Lower leg skin (tissue), 4 donors: ENCODE measurements around the gene USP20. TPM values are rescaled to one million over a fixed set of nuclear protein-coding genes. Genes with fewer than 3 reads are reported as not detected.

Experiments used
- DNase-seq, 2 donors: peaks; one replicate each; pipeline ENCODE4 v3.0.0-alpha.2; 2019; ENCODE audit warnings: low spot score in 2 of 2
- H3K4me3 ChIP-seq: fragments of 200-600 bp; sonication (generic); 2 replicates; pipeline ENCODE4 v1.5.1; 2017; ENCODE audit warnings: mild to moderate bottlenecking, low read depth; ENCODE audit not compliant: poor library complexity, severe bottlenecking
- POLR2A ChIP-seq, 2 donors: fragments of 450-650 bp; IDR thresholded peaks; one replicate each; pipeline ENCODE4 v1.6.1; 2016 to 2017; ENCODE audit warnings: antibody characterized with exemption in 2 of 2, mild to moderate bottlenecking in 1 of 2, moderate library complexity in 1 of 2
- WGBS, 2 donors: methylation state at CpG; one replicate each; pipeline ENCODE4 v1.1.5; 2018; 5-methylcytosine and 5-hydroxymethylcytosine counted together
- intact Hi-C: fragments of 100-400 bp; cut with DNase I; formaldehyde crosslinking; loops from one replicate; pipeline ENCODE4 v1.15.0; 2023; ENCODE audit warnings: low total_unique reads
- total RNA-seq, 4 donors: library from RNA; depleted of rRNA; stranded (reverse); fragments of >200 nt; gene quantifications; one replicate each; pipeline ENCODE4 v1.1.0, GENCODE V29; 2016
- TF ChIP-seq, protein P1 (sequence below), 3 donors: fragments of 450-650 bp; IDR thresholded peaks; one replicate each; pipeline ENCODE4 v1.5.1; 2016; ENCODE audit warnings: antibody characterized with exemption in 3 of 3, mild to moderate bottlenecking in 3 of 3, moderate library complexity in 2 of 3

Gene USP20
- total RNA-seq, 4 donors from 2014 or later = 20.7 to 39.7 (median 36.1) TPM

DNA sequence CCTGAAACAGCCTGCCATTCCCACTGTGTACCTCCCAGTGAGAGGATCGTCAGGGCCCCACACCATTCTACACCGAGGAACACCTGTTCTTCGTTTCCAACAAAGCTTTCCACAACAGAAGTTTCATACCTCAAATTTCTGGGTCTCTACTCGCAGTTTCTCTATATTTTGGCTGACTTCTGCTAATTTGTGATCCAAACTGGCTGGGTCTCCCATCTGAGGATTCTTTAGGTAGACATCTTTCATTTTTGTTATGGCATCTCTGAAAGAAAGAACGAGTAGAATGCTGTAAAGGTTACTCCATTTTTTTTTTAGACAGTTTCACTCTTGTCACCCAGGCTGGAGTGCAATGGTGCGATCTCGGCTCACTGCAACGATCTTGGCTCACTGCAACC, 67.5 kb downstream of the USP20 start:
- no peak for TF ChIP-seq POLR2A (IDR thresholded peaks at IDR 0.05)
- TF ChIP-seq, protein P1, sequence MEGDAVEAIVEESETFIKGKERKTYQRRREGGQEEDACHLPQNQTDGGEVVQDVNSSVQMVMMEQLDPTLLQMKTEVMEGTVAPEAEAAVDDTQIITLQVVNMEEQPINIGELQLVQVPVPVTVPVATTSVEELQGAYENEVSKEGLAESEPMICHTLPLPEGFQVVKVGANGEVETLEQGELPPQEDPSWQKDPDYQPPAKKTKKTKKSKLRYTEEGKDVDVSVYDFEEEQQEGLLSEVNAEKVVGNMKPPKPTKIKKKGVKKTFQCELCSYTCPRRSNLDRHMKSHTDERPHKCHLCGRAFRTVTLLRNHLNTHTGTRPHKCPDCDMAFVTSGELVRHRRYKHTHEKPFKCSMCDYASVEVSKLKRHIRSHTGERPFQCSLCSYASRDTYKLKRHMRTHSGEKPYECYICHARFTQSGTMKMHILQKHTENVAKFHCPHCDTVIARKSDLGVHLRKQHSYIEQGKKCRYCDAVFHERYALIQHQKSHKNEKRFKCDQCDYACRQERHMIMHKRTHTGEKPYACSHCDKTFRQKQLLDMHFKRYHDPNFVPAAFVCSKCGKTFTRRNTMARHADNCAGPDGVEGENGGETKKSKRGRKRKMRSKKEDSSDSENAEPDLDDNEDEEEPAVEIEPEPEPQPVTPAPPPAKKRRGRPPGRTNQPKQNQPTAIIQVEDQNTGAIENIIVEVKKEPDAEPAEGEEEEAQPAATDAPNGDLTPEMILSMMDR (IDR thresholded peaks at IDR 0.05) = no peak
- 91% methylated on average over 8 of the region's 8 CpGs for WGBS, 2 donors
- no peak overlapping the region for H3K4me3 ChIP-seq
- no peak for DNase-seq
- intact Hi-C loops = no loop called here

DNA sequence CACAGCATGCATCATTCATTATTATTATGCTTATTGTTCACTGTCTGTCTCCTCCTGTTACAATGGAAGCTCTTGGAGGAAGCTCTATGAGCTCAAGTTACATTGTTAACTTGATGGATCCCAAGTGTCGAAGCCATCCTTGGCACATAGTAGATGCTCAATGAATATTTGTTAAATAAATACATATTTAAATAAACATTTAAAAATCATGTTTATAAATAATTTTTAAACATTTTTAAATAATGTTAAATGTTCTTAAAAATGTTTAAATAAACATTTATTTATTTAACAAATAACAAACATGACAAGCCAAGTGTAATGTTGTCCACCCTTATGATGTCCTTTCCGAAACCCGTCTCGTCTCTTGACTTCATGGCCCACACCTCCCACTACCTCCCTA, 69.5 kb downstream of the USP20 start:
- intact Hi-C loops = no loop called here
- WGBS, 2 donors = 98 to 99% methylated on average over 4 of the region's 4 CpGs
- TF ChIP-seq POLR2A (IDR thresholded peaks at IDR 0.05) = no peak
- TF ChIP-seq, protein P1 (IDR thresholded peaks at IDR 0.05) = no peak
- no peak overlapping the region for H3K4me3 ChIP-seq
- no peak for DNase-seq

DNA sequence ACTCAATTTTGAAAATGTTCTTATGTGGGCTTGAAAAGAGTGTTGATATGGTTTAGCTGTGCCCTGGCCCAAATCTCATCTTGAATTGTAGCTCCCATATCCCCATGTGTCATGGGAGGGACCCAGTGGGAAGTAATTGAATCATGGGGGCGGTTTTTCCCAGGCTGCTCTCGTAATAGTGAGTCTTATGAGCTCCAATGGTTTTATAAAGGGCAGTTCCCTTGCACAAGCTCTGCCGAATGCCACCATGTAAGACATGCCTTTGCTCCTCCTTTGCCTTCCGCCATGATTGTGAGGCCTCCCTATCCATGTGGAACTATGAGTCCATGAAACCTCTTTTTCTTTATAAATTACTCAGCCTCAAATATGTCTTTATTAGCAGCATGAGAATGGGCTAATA, 71.0 kb downstream of the USP20 start:
- no peak for DNase-seq

DNA sequence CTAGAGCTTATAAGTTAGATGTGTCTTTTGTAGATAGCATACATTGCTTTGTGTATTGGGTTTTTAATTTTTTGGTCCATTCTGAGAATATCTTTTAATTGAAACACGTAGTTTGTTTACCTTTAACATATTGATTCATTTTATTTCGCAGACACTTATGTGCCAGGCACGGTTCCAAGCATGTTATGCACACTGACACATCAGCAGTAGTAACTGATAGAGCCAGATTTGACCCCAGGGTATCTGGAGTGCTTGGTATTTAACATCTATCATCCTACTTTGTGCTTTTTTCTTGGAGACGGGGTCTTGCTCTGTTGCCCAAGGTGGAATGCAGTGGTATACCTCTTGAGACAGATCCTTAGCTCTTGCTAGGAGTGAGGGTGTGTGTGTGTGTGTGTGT, 71.9 kb downstream of the USP20 start:
- DNase-seq = no peak
- H3K4me3 ChIP-seq = no peak overlapping the region
- intact Hi-C loops = no loop called here
- 87 to 89% methylated on average over 4 of the region's 4 CpGs for WGBS, 2 donors
- TF ChIP-seq POLR2A (IDR thresholded peaks at IDR 0.05) = no peak
- TF ChIP-seq, protein P1 (IDR thresholded peaks at IDR 0.05) = no peak

More for the DNA sequence above, 71.0 kb downstream of the USP20 start:
- intact Hi-C loops = no loop called here
- TF ChIP-seq, protein P1 (IDR thresholded peaks at IDR 0.05) = no peak
- no peak for TF ChIP-seq POLR2A (IDR thresholded peaks at IDR 0.05)
- 95 to 96% methylated on average over 4 of the region's 4 CpGs for WGBS, 2 donors
- H3K4me3 ChIP-seq = no peak overlapping the region

DNA sequence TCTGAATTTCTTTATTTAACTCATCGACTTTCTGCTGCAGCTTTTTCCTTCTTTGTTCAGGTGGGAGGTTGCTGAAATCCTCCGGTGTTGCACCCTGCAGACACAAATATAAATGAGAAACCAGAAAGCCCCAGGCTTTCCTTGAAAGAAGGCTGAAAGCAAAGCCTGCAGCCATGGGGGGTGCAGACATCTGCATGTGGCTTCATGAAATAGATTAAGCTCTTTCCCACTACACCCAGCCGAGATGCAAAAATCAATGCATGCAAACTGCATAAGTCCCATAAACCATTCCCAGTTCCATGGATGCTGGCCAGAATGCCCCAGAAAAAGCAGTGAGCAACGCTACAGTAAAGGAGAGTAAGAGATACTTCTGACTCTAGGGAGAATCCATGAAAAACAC, 73.6 kb downstream of the USP20 start:
- TF ChIP-seq, protein P1 (IDR thresholded peaks at IDR 0.05) = no peak
- no peak for TF ChIP-seq POLR2A (IDR thresholded peaks at IDR 0.05)
- no peak overlapping the region for H3K4me3 ChIP-seq
- intact Hi-C loops = no loop called here
- no peak for DNase-seq
- 84 to 86% methylated on average over 4 of the region's 4 CpGs for WGBS, 2 donors

DNA sequence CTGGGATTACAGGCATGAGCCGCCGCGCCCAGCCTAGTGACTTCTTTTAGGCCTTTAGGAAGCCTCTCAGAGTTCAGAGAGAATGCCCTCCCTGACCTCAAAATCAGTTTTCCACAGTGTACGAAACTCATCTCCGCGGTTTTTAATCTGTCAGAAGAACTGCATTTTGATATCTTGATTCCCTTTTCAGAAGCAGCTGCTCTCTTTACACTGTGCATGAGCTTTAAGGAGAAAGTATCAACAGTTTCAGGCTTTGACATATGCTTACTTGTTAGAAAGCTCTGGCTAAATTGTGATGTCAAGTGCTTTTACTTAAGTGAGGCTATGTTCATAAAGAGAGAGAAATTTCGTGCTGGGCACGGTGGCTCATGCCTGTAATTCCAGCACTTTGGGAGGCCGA, 74.6 kb downstream of the USP20 start:
- no peak for TF ChIP-seq POLR2A (IDR thresholded peaks at IDR 0.05)
- TF ChIP-seq, protein P1 (IDR thresholded peaks at IDR 0.05) = no peak
- 83 to 95% methylated on average over 9 of the region's 9 CpGs for WGBS, 2 donors
- H3K4me3 ChIP-seq = no peak overlapping the region
- DNase-seq = no peak
- intact Hi-C loops = no loop called here
